AG20443 (cell line): ENCODE data around the gene EEF1AKMT2.
"Not testable (repeated sequence)": the region's sequence is repeated elsewhere in the genome, so short reads cannot be mapped to it uniquely, and the experiment has no call there.

Source experiments
- DNase-seq: peaks from one replicate; pipeline ENCODE4 v3.0.0; 2012; ENCODE audit warnings: low spot score, mixed read lengths

EEF1AKMT2 gene

DNA sequence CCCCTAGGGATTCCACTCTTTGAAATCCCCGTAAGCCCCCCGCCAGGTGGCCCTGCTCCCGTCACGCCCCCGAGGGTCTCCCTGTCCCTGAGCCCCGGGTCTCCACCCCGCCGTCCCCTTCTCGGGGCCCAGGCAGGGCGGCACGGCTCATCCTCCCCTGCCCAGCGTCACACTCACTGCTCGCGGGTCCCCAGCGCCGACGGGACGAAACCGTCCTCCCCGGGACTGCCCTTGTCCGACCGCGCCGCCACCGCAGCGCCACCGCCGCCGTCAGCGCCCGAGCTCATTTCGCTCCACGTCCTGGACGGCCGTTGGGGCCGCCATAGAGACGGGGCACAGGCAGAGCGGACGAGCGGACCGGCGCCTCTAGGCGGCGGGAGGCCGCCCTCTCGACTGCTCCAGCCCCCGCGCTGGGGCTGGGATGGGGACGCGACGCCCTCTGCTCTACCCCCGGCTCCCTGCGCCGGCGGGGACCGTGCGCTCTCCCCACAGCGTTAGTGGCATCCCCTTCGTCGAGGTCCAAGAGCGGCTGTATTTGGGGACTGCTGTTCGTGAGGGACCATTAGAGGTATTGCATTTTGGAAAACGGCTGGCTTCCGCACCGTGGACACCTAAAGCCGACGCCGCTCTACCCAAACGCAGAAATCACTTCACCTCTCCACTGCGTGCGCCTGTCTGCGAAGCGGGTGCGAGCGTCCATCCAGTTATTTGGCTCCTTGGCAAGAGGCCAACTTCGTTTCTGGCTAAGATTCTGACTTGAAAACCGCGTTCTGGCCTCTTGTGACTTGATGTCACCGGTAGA lies at the start of gene EEF1AKMT2:
Gene EEF1AKMT2, minus strand, starts transcription at position 341 of the 802 bp plus-strand sequence. Its CDS starts 54 bp downstream, at position 287.
- peak; percentile 97 for DNase-seq

DNA sequence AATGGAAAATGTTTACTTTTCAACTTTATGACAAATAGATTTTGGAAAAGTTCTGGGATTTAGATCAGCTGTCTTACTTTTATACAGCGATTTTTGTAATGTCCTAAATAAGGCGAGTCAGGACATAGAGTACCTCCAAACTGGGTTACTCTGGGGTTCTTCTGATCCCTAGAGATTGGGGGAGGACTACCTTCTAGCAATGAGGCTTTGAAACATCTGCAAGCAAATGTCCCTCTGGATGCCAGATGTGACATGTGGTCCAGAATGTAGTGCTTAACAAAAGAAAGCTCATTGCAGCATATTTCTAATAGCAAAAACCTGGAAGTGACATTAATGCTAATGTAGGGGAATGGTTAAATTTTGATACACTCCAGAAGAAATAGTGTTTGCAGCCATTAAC lies 46.0 kb upstream of the EEF1AKMT2 start:
- DNase-seq = no peak

DNA sequence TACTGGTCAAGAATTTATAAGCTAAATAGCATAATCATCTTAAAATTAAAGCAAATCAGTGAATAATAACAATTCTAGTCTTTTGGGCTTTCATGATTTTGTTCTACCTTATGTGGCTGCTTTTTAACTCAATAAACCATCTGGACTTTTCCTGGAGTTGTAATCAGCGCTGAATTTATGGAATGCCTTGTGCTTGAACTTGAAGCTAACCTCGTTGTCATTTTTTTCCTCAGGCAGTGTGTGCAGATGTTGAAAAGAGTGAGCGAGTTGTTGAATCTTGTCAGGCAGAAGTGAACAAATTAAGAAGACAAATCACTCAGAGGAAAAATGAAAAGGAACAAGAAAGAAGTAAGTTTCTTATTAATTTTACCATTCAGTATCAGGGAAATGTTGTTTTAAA lies 39.4 kb upstream of the EEF1AKMT2 start:
- DNase-seq = no peak

DNA sequence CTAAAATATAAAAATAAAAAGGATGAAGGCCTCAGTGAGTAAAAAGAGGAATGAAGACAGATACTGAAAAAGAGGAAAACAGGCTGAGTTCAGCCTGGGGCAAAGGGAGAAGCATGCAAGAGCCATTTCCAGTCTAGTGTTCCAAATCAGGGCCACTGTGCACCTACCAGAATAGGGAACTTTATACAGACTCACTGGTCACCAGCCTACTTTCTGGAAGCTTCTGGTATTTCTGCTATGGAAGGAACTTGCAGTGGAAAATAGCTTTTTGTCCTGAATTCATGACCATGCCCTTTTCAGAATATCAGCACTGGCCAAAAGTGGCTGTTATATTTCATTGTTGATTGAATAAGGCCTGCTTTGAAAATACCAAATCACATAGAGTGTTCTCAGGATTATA lies 38.8 kb upstream of the EEF1AKMT2 start:
- DNase-seq = no peak

DNA sequence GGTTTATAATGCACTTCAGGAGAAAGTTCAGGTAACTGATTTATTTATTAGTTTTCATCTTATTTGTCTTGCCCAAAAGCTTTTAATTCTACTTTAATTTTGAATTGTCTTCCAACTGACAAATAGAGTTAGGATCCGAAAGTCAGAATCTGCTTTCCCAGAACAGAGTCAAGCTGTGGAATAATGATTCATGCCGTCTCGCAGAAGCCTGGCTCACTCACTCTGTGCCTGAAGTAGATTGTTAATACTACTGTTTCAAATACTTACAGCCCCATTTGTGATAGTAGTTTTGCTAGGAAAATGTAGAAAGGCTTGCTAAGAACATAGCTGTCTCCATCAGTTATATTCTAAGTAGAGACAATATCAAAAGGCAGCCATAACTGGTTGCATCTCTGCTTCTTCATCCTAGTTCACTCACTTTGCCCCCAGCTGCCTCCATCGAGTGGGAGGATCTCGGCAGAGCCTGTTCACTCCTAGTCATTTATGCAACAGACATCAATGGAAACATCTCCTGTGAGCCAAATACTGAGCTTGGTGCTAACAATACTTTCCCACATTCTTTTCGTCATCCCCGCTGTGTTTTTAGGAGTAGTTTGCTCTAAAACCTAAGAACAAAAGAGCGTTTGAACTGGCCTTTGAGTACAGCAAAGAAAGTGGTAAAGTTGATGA lies 37.9 kb upstream of the EEF1AKMT2 start:
- no peak for DNase-seq

DNA sequence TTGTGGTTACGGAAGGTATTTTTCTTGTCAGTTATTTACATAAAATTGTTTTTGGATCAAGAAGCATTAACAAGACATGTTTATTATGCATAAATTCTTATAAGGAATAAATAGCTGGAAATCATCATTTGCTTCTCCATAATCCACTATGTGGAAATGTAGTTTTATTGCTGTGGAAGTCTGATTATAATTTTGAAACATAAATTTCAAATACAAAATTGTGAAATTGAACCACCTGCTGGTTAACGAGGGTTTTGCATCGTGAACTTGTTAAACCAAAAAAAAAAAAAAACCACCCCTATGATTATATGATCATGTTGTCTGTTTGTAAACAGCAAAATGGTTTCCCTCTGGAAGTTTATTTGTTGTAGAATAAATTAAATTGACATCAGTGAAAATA lies 35.8 kb upstream of the EEF1AKMT2 start:
- DNase-seq = peak; percentile 57

DNA sequence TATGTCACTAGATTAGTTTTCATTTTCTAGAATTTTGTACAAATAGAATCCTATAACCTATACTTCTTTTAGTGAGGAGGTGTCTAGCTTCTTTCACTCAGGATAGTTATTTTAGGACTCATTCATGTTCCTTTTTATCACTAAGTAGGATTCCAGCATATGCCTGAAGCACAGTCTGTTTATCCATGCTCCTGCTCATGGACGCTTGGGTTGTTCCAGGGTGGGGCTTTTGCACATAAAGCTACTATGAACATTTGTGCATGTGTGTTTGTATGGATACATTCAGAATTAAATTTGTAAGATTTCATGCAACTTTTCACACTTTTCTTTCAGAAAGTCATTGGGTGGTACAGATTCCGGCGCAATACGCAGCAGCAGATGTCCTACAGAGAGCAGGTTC lies 34.6 kb upstream of the EEF1AKMT2 start:
- DNase-seq = no peak

DNA sequence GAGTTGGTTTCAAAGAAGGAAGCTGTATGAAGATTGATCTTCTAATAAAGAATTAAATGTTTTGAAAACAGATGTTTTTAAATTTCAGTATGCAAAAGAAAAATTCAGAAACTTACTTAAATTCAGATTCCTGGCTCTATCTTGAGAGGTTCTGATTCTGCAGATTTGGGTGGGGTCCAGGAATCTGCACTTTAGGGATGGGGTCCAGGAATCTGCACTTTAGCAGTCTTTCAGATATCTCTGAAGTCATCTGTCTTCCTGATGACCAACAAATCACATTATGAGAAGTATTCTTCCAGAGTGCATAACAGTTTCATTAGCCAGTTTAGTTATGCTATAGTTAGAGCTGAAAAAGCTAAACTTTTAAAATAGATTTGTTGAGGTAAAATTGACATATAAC lies 34.0 kb upstream of the EEF1AKMT2 start:
- DNase-seq = no peak

DNA sequence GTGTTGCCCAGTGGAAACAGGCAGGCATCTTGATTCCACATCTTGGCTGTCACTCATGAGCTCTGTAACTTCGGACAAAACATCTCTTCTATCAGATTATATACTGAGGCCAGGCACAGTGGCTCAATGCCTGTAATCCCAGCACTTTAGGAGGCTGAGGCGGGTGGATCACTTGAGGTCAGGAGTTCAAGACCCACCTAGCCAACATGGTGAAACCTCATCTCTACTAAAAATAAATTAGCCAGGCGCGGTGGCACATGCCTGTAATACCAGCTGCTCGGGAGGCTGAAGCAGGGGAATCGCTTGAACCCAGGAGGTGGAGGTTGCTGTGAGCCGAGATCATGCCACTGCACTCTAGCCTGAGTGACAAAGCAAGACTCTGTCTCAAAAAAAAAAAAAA lies 33.2 kb upstream of the EEF1AKMT2 start:
- DNase-seq = not testable (repeated sequence)

DNA sequence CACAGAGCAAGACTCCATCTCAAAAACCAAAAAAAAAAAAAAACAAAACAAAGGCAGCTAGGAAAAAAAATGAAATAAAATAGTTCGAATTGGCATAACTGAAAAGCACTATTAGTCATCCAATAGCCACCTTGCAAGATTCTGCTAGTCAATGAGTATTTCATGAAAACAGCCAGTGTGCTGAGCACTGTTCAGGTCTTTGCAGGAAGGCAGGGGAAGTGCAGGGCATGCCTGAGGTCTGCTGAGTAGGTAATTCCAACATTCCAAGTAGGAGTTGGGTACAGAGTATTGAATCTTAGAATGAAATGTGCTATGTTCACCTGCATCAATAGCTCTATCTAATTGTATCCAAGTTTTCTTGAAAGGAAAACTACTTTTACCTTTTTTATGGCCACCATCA lies 32.8 kb upstream of the EEF1AKMT2 start:
- no peak for DNase-seq

DNA sequence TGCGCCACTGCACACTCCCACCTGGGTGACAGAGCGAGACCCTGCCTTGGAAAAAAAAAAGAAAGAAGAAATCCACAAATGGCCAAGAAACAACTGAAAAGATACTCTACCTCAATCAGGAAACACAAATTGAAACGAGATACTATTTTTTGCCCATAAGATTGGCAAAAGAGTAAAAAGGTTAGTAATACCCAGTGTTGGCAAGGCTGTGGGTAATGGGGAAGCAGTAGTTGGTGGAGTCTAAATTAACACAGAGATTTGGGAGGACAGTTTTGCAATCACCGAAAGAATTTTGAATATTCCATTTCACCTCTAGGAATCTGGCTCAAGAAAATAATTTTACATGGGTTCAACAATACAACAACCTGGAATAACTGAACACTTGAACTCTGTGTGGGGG lies 29.8 kb upstream of the EEF1AKMT2 start:
- no peak for DNase-seq

DNA sequence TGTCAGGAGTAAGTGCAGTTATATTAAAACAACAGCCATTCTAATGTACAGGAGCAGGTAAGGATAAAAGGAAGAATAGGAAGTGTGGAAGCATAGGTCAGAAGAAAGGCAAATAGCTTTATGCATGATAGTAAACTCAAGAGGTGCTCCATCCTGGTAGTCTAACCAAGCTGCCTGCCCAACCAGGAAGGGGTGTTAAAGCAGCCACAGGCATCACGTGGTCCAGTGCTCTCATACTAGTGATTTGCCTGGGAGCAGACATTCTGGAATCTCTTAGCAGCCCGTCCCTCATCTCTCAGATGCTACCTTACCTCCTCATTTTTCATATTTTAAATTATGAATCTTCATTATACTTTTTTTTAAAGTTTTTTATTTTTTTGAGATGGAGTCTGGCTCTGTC lies 28.4 kb upstream of the EEF1AKMT2 start:
- no peak for DNase-seq

DNA sequence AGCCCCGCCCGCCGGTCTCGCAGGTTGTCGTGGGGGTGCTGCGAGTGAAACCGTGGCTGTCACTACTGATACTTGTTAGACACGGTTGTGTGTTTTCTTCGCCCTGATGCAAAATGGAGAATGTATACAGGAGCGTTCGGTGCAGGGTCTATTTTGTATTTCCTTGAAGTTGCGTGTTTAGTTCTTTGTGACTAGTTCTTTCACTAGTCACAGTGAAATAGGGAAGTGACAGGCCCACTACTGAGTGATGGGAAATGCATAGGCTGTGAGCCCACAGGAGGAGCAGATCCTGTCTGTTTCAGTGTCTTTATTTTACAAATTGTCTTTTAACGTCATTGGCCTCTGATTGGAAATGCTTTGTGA lies 10.6 kb upstream of the EEF1AKMT2 start:
- DNase-seq = no peak

DNA sequence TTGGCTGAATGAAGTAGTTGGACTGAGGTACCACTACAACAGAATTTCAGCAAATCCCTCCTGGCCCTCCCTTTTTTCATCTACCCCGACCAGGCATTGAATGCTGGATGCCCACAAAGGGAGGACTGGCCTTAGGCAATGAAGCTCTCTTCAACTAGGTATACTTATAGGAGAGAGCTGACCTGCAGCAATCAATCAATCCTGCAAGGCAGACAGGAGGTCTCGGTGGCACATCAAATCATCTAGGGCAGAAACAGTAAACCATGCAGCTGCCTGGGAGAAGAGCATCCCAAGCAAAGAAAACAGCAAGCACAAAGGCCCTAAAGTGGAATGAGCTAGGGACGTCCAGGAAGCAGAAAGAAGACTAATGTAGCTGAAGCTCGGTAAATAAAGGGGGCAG lies 7.5 kb upstream of the EEF1AKMT2 start:
- DNase-seq = no peak

DNA sequence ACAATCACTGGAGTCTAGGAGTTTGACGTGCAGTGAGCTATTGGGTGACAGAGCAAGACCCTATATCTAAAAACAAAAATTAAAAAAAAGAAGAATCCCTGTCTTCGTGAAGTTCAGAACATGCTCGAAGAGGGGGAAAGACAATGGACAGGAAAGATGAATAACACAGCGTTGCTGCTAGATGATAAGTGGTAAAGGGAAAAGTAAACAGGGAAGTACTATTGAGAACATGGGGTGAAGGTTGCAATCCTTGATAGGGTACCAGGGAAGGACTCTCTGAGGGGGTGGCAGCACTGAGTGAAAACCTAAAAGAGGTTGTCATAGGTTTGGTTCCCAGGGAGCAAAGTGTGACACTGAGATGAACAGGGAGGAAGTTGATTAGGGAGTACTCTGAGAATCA lies 7.1 kb upstream of the EEF1AKMT2 start:
- no peak for DNase-seq

DNA sequence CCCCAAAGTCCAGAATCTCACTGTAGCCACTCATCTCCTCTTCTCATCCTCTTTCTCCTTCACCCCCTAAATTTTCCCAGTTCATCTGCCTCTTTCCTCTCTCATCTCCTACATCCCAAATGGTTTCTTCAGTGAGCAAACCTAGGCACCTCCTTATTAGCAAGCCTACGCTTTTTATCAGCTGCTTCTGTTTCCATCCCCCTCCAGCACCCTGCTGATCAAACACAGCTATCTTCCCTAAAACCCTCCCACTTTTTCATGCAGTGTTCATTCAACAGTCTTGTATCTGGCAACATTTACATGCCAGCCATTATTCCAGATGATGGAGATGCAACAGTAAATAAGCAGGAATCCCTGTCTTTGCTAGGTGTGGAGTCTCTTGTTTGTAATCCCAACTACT lies 6.7 kb upstream of the EEF1AKMT2 start:
- no peak for DNase-seq

DNA sequence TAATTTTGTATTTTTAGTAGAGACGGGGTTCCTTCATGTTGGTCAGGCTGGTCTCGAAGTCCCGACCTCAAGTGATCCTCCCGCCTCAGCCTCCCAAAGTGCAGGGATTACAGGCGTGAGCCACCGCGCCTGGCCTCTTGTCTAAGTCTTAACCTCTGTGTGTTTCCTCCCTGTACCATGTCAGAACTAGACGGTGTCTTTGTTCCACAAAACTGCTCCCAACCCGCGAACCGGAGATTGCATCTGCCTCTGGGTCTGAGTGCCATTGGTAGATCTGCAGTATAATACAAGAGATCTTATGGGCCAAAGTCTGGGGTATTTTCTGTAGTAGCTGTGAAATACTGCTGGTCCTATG lies 1.3 kb upstream of the EEF1AKMT2 start:
- no peak for DNase-seq

DNA sequence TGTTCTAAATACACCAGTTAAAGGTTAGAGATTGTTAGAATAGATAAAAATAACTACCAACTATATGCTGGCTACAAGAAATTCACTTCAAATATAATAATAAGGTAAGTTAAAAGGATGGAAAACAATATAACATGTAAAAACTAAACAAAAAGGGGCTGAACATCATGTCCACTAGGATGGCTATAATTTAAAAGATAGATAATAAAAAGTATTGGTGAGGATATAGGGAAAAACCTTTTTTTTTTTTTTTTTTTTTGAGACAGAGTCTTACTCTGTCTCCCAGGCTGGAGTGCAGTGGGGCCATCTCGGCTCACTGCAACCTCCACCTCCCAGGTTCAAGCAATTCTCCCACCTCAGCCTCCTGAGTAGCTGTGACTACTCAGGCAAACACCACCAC lies 8.8 kb downstream of the EEF1AKMT2 start:
- DNase-seq = not testable (repeated sequence)

DNA sequence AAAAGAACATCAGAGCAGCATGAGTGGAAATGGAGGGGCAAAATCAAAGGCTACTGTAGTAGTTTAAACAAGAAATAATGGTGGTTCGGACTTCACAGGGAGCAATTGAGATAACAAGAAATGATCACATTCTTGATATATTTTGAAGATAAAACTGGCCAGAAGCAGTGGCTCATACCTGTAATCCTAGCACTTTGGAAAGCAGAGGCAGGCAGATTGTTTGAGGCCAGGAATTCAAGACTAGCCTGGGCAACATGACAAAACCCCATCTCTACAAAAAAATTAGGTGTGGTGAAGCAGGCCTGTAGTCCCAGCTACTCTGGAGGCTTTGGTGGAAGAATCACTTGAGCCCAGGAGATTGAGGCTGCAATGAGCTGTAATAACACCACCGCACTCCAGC lies 22.9 kb downstream of the EEF1AKMT2 start:
- DNase-seq = no peak

DNA sequence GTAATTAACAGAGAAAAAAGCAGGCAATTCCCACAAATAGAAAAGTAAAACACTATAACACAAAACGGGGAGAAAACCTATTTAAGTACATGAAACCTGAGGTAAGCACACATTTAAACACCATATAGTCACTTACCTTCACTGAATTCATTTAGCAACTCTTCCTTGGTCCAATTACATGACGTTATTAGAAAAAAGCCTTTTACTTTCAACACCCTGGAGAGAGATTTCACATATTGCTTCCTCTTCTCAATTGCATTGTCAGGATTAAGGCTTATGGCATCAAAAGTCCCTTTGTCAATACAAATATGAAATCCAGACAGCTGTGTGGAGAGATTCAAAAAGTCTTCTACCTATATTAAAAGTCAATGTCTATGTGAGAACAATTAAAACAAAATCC lies 26.4 kb downstream of the EEF1AKMT2 start:
- DNase-seq = no peak

DNA sequence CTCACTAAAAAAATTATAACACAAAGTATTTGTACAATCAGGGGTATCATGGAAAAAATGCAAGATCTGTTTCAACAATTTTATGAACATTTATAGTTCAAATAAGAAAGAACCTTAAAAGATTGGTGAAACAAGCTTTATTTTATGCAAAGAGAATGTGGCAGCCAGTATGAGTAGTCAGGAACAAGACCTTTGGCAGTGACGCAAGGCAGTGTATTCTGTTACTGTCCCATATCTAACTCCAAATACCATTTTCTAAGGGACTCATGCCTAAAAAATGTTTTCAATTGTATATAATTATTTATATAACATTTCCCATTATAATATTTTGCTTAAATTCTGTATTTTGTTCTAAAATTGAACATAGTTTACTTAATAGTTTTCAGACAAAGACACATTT lies 28.4 kb downstream of the EEF1AKMT2 start:
- DNase-seq = no peak

DNA sequence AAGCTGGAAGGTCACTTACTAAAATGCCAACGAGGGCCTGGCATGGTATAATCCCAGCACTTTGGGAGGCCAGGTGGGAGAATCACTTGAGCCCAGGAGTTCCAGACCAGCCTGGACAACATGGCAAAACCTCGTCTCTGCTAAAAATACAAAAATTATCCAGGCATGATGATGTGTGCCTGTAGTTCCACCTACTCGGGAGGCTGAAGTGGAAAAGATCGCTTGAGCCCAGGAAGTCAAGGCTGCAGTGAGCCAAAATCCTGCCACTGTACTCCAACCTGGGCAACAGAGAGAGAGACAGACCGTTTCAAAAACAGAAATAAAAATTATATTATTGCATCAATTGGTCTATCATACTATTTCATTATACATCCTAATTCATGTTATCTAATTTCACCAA lies 29.4 kb downstream of the EEF1AKMT2 start:
- no peak for DNase-seq

DNA sequence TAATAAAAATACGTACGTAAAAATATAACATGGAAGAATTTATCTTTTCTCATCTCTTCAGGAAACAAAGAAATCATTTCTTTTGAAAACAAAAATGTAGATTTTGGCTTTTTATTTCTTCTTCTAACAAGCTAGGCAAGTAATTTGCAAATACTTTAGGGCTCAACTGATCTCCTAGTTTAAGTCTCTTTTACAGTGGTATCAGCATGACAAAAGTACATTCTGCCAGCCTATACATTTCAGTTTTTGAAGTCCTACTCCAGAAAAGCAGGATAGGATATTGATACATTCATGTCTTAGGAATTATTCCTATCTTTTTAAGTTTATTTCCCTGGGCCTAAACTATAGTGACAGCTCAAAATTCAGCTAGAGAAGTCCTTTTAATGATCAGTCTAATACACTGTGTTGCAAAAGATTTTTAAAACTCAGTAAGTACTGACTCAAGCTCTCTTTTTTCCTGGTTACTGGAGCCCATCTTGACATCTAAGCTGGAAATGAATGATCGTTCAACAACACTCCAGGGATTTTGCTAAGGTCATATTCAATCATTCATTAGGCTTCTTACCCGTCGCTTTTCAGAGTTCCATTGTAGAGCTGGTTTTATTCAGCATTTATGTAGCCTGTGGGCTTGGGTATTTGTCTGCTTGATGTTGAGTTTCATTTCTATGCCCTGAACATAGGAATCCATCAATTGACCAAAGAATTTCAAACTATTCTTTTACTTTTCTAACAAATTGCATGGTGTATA lies 35.4 kb downstream of the EEF1AKMT2 start:
- DNase-seq = no peak
